ENCODE data around the gene VENTX. TPM values are rescaled to one million over a fixed set of nuclear protein-coding genes. Genes with fewer than 3 reads are reported as not detected.

Gene VENTX
- total RNA-seq, 4 donors from 2014 or later = 0.17 to 2.3 (median 0.21) TPM; not detected in 1

GRCh38 chr10:133206356-133207040, 31.2 kb upstream of the VENTX start:
- H3K4me3 ChIP-seq = no peak overlapping the region
- 75% methylated on average over 14 of the region's 17 CpGs for WGBS
- H3K9me3 ChIP-seq = no peaks in the 10 kb centered on the region
- TF ChIP-seq POLR2AphosphoS5 (IDR thresholded peaks at IDR 0.05) (no peak), CTCF (IDR thresholded peaks at IDR 0.05) (no peak), POLR2A (IDR thresholded peaks at IDR 0.05) (no peak), EP300 (IDR thresholded peaks at IDR 0.05) (no peak)
- H3K36me3 ChIP-seq = no peaks in the 10 kb centered on the region
- no peak for DNase-seq (ENCODE audit: low spot score in 2 of 2)
- H3K4me1 ChIP-seq = peaks cover 6% of the 10 kb centered on the region
- H3K27ac ChIP-seq = no peak overlapping the region
- H3K27me3 ChIP-seq = peaks cover 44% of the 10 kb centered on the region

- TF ChIP-seq EP300 (IDR thresholded peaks at IDR 0.05) (no peak), POLR2AphosphoS5 (IDR thresholded peaks at IDR 0.05) (no peak), POLR2A (IDR thresholded peaks at IDR 0.05) (no peak), CTCF (IDR thresholded peaks at IDR 0.05) (no peak)
- WGBS = 71% methylated on average over 14 of the region's 36 CpGs
- H3K27ac ChIP-seq = no peak overlapping the region
Observed at GRCh38 chr10:133207041-133207600, 30.5 kb upstream of the VENTX start.

GRCh38 chr10:133207627-133208026, 30.0 kb upstream of the VENTX start:
- 48% methylated on average over 6 of the region's 17 CpGs for WGBS

More at GRCh38 chr10:133207041-133207600, 30.5 kb upstream of the VENTX start:
- Histone ChIP-seq H3K36me3 (no peaks in the 10 kb centered on the region), H3K4me3 (no peak overlapping the region), H3K4me1 (peaks cover 6% of the 10 kb centered on the region), H3K27me3 (peaks cover 38% of the 10 kb centered on the region), H3K9me3 (no peaks in the 10 kb centered on the region)
- DNase-seq (ENCODE audit: low spot score in 2 of 2) = no peak

GRCh38 chr10:133208466-133208865, 29.2 kb upstream of the VENTX start:
- DNase-seq (ENCODE audit: low spot score in 2 of 2) = no peak
- H3K4me3 ChIP-seq = no peak overlapping the region
- WGBS = 94% methylated on average over 11 of the region's 18 CpGs
- TF ChIP-seq POLR2A (IDR thresholded peaks at IDR 0.05) (no peak), CTCF (IDR thresholded peaks at IDR 0.05) (no peak), POLR2AphosphoS5 (IDR thresholded peaks at IDR 0.05) (no peak), EP300 (IDR thresholded peaks at IDR 0.05) (no peak)
- H3K4me1 ChIP-seq = peaks cover 6% of the 10 kb centered on the region
- no peaks in the 10 kb centered on the region for H3K9me3 ChIP-seq
- no peak overlapping the region for H3K27ac ChIP-seq
- H3K27me3 ChIP-seq = peaks cover 40% of the 10 kb centered on the region
- no peaks in the 10 kb centered on the region for H3K36me3 ChIP-seq

More at GRCh38 chr10:133207627-133208026, 30.0 kb upstream of the VENTX start:
- H3K36me3 ChIP-seq = no peaks in the 10 kb centered on the region
- TF ChIP-seq POLR2A (IDR thresholded peaks at IDR 0.05) = no peak
- H3K27ac ChIP-seq = no peak overlapping the region
- no peak for DNase-seq (ENCODE audit: low spot score in 2 of 2)
- no peak overlapping the region for H3K4me3 ChIP-seq
- H3K4me1 ChIP-seq = peaks cover 6% of the 10 kb centered on the region
- no peaks in the 10 kb centered on the region for H3K9me3 ChIP-seq
- peaks cover 36% of the 10 kb centered on the region for H3K27me3 ChIP-seq

GRCh38 chr10:133209117-133209516, 28.5 kb upstream of the VENTX start:
- WGBS = 94% methylated on average over 14 of the region's 14 CpGs
- Histone ChIP-seq H3K4me3 (no peak overlapping the region), H3K36me3 (no peaks in the 10 kb centered on the region), H3K27ac (no peak overlapping the region), H3K9me3 (no peaks in the 10 kb centered on the region), H3K4me1 (peaks cover 6% of the 10 kb centered on the region), H3K27me3 (peaks cover 37% of the 10 kb centered on the region)
- TF ChIP-seq EP300 (IDR thresholded peaks at IDR 0.05) = no peak
- no peak for TF ChIP-seq CTCF (IDR thresholded peaks at IDR 0.05)
- no peak for TF ChIP-seq POLR2A (IDR thresholded peaks at IDR 0.05)
- no peak for TF ChIP-seq POLR2AphosphoS5 (IDR thresholded peaks at IDR 0.05)
- DNase-seq (ENCODE audit: low spot score in 2 of 2) = no peak

Measured in suprapubic skin (tissue), 4 donors.